CD4-positive, alpha-beta T cell treated with Interleukin-1 beta for 1 hour (primary cell): ENCODE measurements around the gene BSND.

Experiments
- DNase-seq, 2 donors: peaks; one replicate each; pipeline ENCODE4 v3.0.0-alpha.2; 2020 to 2022

BSND gene

DNA sequence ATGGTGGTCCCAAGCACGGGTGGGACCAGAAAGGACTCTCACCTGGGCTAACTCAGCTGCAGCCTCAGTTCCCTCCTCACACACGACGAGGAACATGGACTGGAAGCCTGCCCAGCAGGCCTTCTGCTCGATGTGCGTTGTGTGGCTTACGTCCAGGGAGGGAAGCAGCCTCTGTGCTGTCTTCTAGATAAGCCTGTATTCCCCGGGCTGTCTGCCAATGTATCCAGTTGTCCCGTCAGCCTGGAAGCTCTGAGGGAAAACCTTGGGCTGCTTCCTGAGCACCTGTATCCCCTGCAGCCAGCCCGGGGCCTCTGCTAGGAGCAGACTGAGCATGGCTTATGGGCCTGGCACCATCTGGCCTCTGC lies 51.2 kb downstream of the BSND start:
- DNase-seq, result no peak

DNA sequence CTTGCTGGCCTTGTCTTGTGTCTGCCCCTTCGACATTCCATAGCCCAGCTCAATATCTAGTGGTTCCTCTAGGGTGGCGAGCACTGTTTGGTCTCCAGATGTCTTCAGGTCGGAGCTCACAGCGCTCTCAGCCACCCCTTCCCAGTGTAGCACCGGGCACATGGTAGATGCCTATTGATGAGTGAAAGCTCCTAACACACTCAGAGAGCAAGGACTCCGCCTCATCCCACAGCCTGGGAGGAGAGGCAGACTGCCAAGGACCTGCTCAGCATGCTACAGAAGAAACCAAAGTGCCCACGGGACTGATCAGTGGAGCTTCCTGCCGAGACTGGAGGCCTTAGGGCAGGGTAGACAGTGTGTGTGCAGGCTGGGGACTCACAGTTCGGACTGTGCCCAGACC lies 51.5 kb downstream of the BSND start:
- DNase-seq, result no peak

DNA sequence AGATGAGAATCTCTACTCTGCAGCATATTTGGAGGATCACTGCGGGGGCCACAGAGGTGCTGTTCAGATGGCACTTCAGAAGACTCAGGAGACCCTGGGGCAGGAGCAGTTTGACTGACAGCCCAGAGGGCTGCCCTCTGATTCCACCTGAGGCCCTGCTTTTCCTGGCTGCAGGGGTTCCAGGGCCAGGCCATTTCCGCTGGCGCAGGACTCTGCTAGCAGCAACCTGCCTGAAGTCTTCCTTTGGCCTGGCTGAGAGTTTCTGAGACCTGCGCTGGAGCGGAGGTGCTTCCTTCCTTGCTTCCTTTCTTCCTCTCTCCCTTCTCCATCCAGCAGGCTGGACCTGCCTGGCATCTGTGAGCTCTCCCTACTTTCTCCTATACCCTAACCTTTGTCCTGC lies 52.4 kb downstream of the BSND start:
- no peak for DNase-seq

DNA sequence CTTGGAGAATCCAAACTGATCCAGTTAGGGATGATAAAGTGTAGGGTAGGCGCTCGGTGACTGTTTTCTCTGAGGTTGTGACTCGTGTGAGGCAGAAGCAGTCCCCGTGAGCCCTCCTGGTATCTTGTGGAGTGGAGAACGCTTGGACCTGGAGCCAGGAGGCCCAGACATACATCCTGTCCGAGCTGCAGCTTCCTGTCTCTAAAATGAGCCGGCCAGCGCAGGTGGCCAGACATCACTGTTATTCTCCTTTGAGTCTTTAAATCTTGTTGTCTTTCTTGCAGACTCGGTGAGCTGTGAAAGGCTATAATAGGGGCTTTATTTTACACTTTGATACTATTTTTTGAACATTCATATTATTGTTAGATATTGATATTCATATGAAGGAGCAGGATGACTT lies 52.9 kb downstream of the BSND start:
- DNase-seq, result no peak

DNA sequence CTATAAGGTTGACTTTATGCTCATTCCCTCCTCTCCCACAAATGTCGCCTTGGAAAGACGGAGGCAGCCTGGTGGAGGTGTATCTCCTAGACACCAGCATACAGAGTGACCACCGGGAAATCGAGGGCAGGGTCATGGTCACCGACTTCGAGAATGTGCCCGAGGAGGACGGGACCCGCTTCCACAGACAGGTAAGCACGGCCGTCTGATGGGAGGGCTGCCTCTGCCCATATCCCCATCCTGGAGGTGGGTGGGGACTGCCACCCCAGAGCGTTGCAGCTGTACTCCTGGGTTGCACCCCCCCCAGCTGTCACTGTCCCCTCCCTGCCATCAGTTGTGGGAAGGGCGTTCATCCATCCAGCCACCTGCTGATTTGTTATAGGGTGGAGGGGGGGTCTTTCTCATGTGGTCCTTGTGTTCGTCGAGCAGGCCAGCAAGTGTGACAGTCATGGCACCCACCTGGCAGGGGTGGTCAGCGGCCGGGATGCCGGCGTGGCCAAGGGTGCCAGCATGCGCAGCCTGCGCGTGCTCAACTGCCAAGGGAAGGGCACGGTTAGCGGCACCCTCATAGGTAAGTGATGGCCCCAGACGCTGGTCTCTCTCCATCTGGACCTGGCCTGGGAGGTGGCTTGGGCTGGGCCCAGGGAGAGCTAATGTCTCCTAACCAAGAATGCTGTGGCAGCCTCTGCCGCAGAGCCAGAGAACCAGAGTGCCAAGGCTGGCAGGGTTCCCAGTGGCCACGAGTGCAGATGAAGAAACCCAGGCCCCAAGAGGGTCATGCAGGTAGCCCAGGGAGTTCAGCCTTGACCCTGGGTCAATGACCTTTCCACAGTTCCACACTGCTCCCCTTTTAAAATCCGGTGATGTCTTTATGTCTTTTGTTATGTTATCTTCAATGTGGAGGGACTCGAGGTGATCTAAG lies 53.7 kb downstream of the BSND start:
- DNase-seq, result no peak

DNA sequence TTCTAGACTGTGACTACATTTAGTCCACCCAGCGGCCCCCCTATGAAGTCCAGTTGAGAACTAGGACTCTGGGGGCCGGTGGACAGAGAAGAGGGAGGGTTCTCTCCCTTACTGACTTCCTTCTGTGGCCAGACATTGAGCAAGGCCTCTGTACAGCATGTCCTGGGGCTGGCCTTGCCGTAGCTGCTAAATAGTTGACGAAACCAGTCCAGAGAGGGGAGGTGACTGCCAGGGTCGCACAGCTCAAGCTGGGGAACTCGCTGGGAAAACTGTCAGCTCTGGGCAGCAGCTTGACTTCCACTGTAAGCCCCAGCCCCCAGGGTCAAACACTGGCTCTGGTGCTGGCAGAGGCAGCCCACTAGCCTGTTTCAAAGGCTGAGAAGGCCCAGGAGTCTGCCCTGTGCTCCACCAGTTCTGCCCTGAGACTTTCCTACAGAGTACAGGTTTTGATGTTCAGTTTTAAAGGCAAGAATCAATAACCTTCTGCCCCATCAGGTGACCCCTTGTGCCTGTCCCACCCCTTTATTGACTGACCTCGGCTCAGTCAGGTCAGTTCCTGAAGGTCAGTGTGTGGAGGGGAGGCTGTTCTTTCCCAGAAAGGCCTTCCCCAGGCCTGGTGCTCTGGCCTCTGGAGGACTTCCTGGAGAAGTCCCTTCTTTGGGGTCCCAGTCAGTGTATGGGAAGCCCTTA lies 54.7 kb downstream of the BSND start:
- no peak for DNase-seq

DNA sequence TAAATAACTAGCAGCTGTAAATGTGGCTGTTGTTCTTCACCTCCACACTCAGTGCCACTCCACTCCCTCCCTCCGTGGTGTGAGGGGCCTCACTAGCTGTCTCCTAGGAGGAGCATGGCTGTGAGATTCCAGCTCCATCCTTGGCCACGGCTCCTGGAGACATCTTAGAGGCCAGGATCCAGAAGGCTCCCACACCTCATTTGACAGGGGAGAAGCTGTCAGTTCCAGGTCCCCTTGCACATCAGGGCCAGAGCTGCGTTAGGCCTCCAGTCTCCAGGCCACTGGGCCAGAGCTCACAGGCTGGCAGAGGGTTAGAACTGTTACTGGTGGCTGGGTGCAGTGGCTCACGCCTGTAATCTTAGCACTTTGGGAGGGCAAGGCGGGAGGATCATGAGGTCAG lies 55.7 kb downstream of the BSND start:
- DNase-seq, result no peak

DNA sequence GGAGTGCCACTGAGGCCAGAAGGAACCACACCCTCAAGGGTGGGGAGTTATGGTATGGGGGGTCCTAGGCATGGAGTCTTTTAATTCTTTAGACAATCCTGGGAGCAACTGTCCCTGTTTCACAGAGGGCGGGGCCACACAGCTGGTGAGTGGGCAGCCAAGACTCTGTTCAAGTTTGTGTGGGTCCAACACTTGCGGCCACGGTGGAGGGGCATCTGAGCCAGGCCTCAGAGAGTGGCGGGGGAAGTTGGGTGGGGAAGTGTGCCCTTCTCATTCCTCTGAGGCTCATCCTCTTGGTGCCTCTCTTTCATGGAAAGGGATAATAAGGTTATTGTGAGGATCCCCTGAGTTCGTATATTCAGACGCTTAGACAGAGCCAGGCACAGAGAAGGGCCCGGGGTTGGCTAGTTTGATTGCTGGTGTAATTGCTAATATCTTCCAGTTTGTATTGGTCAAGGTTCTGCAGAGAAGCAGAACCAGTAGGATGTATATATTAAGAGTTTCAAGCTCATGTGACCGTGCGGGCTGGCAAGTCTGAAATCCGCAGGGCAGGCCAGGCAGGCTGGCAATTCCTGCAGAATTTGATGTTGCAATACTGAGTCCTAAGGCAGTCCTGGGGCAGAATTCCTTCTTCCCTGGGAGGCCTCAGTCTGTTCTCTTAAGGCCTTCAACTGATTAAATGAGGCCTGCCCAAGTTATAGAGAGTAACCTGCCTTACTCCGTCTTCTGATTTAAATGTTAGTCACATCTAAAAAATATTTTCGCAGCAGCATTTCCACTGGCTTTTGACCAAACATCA lies 56.5 kb downstream of the BSND start:
- DNase-seq, result no peak

DNA sequence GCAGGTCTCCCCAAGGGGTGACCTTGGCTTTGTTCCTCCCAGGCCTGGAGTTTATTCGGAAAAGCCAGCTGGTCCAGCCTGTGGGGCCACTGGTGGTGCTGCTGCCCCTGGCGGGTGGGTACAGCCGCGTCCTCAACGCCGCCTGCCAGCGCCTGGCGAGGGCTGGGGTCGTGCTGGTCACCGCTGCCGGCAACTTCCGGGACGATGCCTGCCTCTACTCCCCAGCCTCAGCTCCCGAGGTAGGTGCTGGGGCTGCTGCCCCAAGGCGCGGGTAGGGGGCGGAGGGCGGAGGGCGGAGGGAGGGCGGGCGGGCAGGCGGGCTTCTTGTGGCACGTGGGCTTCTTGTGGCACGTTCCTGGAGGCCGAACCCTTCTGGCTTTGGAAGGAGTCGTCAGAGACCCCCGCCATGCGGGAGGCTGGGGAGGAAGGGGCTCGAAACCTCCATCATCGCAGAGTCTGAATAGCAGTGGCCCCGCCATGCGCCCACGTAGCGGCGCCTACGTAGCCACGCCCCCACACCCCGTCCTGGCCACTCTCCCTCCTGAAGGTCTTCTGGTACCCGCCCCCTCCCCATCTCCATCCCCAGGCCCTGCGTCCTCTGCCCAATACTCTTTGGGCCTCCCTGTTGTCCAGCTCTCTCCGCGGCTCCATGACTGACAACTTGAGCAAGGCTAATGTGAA lies 57.4 kb downstream of the BSND start:
- DNase-seq, result no peak

DNA sequence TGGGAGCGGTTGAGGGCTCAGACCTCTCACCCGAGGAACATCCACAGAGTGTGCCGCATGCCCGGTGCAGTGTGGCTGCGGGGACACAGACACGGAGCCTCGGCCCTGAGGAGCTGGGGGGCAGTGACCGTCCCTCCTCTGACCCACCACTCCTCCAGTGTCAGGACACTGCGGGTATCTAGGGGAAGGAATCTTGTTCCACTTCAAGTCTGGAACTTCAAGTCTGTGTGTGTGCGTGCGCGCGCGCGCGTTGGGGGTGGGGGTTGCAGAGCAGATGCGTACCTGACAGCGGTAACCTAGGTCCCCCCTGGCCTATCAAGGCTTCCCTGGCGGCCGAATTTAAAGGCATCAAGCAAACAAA lies 57.9 kb downstream of the BSND start:
- DNase-seq, result no peak

DNA sequence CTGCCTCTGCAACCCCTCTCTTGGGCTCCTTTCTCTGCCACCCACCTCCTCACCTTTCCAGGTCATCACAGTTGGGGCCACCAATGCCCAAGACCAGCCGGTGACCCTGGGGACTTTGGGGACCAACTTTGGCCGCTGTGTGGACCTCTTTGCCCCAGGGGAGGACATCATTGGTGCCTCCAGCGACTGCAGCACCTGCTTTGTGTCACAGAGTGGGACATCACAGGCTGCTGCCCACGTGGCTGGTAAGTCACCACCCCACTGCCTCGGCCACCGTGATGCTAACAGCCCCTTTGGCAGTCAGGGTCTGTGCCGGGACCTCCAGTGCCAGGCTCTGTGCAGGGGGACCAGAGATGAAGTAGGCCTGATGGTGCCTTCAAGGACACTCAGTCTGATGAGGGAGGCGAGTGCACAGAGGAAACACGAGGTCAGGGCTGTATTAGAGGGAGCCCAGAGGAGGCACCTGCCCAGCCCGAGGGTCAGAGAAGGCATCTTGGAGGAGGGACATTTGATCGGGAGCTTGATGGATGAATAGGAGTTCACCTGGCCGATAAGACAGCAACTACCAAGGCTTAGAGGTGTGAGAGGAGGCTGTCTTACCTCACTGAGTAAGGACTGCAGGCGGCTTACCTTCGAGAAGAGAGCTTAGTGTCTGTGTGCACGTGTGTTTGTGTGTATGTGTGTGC lies 58.7 kb downstream of the BSND start:
- no peak for DNase-seq

DNA sequence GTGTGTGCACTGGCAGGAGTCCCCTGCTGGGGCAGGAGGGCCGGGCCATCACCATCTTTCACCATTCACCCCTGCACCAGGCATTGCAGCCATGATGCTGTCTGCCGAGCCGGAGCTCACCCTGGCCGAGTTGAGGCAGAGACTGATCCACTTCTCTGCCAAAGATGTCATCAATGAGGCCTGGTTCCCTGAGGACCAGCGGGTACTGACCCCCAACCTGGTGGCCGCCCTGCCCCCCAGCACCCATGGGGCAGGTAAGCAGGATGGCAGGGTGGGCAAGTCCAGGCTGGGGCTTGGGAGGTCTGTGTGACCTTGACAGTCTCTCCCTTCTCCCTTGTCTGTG lies 59.2 kb downstream of the BSND start:
- no peak for DNase-seq

DNA sequence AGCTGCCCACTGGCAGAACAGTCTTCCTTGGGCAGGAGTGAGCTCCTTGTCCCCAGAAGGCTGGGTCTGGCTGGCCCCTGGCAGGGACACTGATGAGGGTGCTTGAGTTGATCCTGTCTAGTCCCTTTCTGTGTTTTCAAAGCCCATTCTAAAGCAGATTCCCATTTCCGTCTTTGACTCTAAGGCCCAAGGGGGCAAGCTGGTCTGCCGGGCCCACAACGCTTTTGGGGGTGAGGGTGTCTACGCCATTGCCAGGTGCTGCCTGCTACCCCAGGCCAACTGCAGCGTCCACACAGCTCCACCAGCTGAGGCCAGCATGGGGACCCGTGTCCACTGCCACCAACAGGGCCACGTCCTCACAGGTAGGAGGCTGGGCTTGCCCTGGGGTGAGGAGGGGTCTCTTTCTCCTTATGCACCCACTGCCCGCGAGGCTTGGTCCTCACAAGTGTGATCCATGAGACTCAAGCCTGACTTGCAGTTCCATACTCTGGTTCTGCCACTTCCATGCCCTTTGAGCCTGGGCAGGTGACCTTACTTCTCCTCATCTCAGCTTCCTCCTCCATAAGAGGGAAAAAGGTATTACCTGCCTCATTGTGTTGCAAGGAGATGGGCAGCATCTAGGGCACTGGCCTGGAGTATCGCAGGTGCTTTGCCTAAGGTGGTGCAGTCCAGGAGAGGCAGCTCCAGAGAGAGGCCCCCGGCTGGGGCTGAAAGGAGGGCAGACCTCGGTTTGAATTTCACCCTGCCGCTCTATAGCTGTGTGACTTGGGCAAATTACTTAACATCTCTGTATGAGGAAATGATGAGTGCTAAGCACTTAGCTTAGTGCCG lies 60.8 kb downstream of the BSND start:
- no peak for DNase-seq

DNA sequence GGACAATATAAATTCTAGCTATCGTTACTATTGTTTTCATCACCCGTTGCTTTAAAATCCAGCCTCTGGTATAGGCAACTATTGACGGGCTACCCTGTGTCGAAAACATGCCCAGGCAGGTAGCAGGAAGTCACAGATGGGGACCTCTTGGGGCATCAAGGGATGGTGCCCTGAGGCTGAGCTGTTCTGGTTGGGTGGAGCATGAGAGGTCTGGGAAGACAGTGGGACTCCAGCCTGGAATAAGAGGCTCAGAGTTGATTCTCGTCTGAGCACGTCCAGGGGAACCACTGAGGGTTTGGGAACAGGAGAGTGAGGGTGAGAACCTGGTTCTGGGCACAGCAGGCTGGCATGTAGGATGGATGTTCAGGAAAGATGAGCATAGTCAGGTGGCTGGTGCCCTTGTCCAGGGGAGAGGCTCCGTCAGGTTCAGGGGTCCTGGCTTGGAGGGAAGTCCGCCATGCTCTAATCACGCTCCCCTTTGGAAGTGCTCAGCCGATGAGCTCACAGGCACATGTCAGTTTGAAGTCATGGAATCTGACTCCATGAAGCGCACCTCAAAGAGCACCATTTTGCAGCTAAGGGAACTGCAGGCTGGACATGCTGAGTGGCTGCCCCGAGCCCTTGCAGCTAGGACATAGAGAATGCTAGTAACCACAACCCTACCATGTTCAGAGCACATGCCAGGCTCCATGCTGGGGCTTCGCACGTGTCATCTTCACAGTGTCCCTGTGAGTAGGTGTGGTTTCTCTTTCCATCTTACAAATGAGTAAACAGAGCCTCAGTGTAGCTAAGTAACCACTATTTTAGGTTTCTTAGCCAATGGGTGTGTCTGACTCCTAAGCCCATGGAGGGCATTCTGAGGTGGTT lies 61.6 kb downstream of the BSND start:
- no peak for DNase-seq

DNA sequence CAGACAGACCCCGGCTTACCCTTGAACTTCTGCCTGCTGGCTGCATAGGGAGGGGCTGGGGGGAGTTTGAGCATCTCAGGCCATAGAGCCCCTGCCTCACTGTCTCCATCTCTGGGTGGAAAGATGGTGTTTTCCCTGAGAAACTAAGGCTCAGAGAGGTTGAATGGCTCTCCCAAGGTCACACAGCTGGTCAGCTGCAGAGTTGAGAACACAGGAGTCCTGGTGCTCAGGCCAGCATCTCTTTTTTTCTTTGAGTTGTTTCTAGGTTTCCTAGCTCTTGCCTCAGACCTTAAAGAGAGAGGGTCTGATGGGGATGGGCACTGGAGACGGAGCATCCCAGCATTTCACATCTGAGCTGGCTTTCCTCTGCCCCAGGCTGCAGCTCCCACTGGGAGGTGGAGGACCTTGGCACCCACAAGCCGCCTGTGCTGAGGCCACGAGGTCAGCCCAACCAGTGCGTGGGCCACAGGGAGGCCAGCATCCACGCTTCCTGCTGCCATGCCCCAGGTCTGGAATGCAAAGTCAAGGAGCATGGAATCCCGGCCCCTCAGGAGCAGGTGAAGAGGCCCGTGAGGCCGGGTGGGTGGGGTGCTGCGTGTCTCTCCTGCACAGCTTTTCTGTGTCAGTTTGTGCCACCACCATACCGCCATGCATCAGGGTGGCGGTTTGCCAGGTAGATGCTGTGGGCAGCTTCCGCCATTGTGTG lies 62.4 kb downstream of the BSND start:
- DNase-seq, result no peak
